Stomach (tissue), 4 donors: ENCODE data around the gene PRMT7.

Experiments
- POLR2AphosphoS5 ChIP-seq, 3 donors: sonication (generic); formaldehyde crosslinking; IDR thresholded peaks; one replicate each; pipeline ENCODE4 v1.6.1; 2016; ENCODE audit warnings: antibody characterized with exemption in 3 of 3
- TF ChIP-seq, protein P1 (sequence below), 7 experiments: fragments of 450-650 bp in 4 of 7; fragments of 200-600 bp in 3 of 7; sonication (generic) in 3 of 7; IDR thresholded peaks; one replicate each; pipeline ENCODE4 v1.5.1; 2016 to 2019; ENCODE audit warnings: antibody characterized with exemption in 7 of 7, control low read depth in 2 of 7, mild to moderate bottlenecking in 1 of 7

DNA sequence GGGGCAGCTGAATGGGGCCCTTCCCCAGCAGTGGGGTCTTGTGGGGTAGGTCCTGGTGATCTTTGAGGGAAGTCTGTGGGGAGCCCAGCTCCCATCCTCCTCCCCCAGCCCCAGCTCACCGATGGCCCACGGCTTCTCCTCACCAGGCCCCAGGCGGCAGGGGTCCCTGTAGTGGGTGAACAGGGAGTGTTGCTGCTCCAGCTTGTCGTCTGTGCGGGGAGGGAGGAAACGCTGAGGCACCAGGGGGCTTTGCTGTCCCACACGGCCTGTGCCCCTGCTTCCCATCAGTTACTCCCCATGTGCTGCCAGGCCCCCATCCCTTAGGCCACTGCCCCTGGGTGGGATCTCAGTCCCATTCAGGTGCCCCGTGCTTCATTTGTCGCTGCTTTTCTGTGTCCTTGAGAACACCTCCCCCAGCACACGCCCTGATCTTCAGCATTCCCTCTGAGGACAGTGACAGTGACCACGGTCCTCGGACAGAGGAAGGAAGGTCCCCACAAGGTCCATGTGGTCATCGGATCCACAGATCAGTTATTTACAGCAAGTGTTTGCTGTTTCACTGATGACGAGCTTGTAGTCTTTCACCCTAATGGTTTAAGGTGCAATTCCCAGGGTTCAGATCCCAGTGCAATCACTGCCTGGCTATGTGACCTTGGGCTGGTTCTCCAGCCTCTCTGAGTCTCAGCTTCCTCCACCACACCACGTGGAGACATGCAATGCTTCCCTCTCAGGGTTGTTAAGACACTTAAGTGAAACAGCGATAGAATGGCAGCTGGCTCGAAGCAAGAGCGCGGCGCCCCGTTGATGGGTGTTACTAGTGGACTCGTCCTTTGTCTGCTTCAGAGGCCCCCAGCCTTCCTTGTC, 53.1 kb downstream of the PRMT7 start:
- TF ChIP-seq, protein P1, sequence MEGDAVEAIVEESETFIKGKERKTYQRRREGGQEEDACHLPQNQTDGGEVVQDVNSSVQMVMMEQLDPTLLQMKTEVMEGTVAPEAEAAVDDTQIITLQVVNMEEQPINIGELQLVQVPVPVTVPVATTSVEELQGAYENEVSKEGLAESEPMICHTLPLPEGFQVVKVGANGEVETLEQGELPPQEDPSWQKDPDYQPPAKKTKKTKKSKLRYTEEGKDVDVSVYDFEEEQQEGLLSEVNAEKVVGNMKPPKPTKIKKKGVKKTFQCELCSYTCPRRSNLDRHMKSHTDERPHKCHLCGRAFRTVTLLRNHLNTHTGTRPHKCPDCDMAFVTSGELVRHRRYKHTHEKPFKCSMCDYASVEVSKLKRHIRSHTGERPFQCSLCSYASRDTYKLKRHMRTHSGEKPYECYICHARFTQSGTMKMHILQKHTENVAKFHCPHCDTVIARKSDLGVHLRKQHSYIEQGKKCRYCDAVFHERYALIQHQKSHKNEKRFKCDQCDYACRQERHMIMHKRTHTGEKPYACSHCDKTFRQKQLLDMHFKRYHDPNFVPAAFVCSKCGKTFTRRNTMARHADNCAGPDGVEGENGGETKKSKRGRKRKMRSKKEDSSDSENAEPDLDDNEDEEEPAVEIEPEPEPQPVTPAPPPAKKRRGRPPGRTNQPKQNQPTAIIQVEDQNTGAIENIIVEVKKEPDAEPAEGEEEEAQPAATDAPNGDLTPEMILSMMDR (IDR thresholded peaks at IDR 0.05) = no peak
- no peak for TF ChIP-seq POLR2AphosphoS5 (IDR thresholded peaks at IDR 0.05)
